ENCODE measurements around the gene ST6GAL2. TPM values are rescaled to one million over a fixed set of nuclear protein-coding genes. Genes with fewer than 3 reads are reported as not detected.

The ST6GAL2 gene
- total and polyA plus RNA-seq, 2 experiments from 2014 or later: 0.46 to 0.57 TPM

DNA sequence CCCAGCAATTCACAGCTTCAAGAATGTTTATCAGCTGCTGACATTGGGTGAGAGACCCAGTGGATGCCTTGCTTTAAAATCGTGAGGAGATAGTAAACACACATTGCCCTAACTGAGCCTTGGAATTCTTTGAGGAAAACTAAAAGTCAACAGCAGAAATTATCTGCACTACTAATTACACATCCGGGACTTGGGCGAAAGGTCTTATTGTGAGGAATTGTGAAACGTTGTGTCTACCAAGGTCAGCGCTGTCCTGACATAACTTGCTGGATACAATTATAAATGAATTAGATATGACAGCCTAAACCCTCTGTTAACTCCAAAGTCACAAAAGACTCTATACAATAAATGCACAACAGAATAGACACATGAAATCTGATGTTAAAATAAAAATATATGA, 121.4 kb downstream of the ST6GAL2 start:
- Histone ChIP-seq H3K4me3 (no peak overlapping the region), H3K4me1 (ENCODE audit: low read depth) (no peaks in the 10 kb centered on the region), H3K36me3 (no peaks in the 10 kb centered on the region), H3K27ac (no peak overlapping the region), H3K27me3 (no peaks in the 10 kb centered on the region), H3K9me3 (ENCODE audit: low read depth) (no peaks in the 10 kb centered on the region)
- no peak for DNase-seq (ENCODE audit: low read depth in 1 of 2, low spot score in 1 of 2)
- TF ChIP-seq, protein P1, sequence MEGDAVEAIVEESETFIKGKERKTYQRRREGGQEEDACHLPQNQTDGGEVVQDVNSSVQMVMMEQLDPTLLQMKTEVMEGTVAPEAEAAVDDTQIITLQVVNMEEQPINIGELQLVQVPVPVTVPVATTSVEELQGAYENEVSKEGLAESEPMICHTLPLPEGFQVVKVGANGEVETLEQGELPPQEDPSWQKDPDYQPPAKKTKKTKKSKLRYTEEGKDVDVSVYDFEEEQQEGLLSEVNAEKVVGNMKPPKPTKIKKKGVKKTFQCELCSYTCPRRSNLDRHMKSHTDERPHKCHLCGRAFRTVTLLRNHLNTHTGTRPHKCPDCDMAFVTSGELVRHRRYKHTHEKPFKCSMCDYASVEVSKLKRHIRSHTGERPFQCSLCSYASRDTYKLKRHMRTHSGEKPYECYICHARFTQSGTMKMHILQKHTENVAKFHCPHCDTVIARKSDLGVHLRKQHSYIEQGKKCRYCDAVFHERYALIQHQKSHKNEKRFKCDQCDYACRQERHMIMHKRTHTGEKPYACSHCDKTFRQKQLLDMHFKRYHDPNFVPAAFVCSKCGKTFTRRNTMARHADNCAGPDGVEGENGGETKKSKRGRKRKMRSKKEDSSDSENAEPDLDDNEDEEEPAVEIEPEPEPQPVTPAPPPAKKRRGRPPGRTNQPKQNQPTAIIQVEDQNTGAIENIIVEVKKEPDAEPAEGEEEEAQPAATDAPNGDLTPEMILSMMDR (IDR thresholded peaks at IDR 0.05; ENCODE audit: low read depth, low read length): no peak

DNA sequence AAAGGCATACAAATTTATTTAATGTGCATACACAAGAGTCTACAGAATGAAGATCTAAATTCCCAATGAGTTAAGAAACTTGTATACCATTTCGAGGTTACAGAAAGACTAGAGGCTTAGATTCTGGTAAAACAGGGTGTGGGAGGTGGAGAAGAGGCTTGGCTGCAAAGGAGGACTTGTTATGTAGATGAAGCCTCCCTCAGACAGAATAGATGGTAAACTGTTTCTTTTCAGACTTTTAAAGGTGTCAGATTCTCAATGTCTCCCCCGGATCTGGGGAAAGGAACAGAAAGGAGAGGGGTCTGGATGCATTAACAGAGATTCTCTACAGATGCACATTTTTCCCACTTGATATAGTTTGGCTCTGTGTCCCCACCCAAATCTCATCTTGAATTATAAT, 126.0 kb downstream of the ST6GAL2 start:
- TF ChIP-seq, protein P1 (IDR thresholded peaks at IDR 0.05; ENCODE audit: low read depth, low read length): no peak
- no peaks in the 10 kb centered on the region for H3K27me3 ChIP-seq
- H3K36me3 ChIP-seq: no peaks in the 10 kb centered on the region
- no peak for DNase-seq (ENCODE audit: low read depth in 1 of 2, low spot score in 1 of 2)
- no peaks in the 10 kb centered on the region for H3K9me3 ChIP-seq (ENCODE audit: low read depth)
- no peaks in the 10 kb centered on the region for H3K4me1 ChIP-seq (ENCODE audit: low read depth)
- H3K4me3 ChIP-seq: no peak overlapping the region
- H3K27ac ChIP-seq: no peak overlapping the region

DNA sequence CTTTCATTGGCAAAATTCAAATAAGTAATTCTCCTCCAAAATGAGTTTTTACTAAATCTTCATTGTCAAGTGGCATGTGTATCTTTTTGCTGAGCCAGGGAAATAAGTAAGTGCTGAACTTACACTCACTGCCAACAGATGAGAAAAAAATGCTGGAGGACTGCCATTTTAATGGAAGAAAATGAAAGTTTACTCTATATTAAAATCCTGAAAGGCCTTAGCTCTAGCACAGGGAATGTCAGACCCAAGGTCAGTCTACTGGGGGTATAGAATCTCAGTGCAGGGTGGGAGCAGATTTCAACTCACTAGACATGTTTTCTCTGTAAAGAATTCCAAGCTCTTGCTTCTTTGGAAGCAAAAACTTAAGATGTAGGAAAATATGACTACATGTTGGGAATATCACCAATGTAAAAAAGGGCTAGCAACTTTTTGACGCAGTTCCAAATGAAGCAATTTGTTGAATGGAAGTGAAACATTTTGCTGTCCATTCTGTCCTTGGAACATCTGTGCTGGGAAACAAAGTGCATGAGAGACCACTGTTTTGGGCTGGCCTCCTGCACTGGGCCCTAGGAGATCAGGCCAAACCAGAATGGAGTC, 127.0 kb downstream of the ST6GAL2 start:
- H3K9me3 ChIP-seq (ENCODE audit: low read depth): no peaks in the 10 kb centered on the region
- H3K4me1 ChIP-seq (ENCODE audit: low read depth): no peaks in the 10 kb centered on the region

More for the DNA sequence above, 127.0 kb downstream of the ST6GAL2 start:
- Histone ChIP-seq H3K36me3 (no peaks in the 10 kb centered on the region), H3K4me3 (no peak overlapping the region), H3K27ac (no peak overlapping the region), H3K27me3 (no peaks in the 10 kb centered on the region)
- TF ChIP-seq, protein P1 (IDR thresholded peaks at IDR 0.05; ENCODE audit: low read depth, low read length): no peak
- no peak for DNase-seq (ENCODE audit: low read depth in 1 of 2, low spot score in 1 of 2)
